ENCODE results near the gene NTSR1. TPM values are rescaled to one million over a fixed set of nuclear protein-coding genes. Genes with fewer than 3 reads are reported as not detected.

The NTSR1 gene
- total and polyA plus RNA-seq, 2 of the 8 experiments (the other 6 are each of a cell fraction or from before 2014, with no cell fraction given), result 0.53 to 0.89 TPM

DNA sequence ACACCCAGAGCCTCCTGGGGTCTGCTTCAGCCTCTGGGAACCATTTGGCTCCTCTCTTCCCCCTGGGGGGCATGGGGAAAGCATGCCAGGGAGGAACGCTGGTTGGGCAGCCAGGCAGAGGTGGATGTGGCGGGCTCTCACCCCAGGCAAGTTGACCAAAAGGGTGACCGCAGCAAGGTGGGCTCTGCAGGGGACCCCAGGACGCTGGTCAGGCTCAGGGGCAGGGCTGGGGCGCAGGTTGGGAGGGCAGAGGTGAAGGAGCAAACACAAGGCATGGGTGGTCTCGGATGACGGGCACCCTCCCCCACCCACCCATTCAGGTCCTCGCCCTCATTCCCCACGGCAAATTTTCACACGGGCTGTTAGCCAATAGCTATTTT is 57.4 kb downstream of the NTSR1 start:
- Histone ChIP-seq H2BK15ac (ENCODE audit: low read length) (no peak overlapping the region), H4K5ac (ENCODE audit: insufficient read length, low read depth, low read length) (no peak overlapping the region), H3K23me2 (ENCODE audit: low read depth, low read length) (no peaks in the 10 kb centered on the region), H2BK20ac (ENCODE audit: low read length) (no peak overlapping the region), H3K9me3 (ENCODE audit: insufficient read depth in 2 of 2, low read depth in 1 of 2, low read length in 1 of 2) (no peaks in the 10 kb centered on the region), H3K36me3 (ENCODE audit: control insufficient read depth in 2 of 4, insufficient read depth in 4 of 4, low read length in 3 of 4) (no peaks in the 10 kb centered on the region), H3K14ac (ENCODE audit: insufficient read length) (no peak overlapping the region), H2BK12ac (ENCODE audit: low read depth, low read length) (no peak overlapping the region), H2BK5ac (ENCODE audit: low read depth, low read length) (no peak overlapping the region), H3K79me1 (ENCODE audit: low read depth, low read length) (peaks cover 4% of the 10 kb centered on the region; the same call in 1 of the 2 replicates), H3K4me3 (ENCODE audit: extremely low read depth in 1 of 4, insufficient read depth in 2 of 4, low read depth in 3 of 4, low read length in 4 of 4) (no peak overlapping the region), H2AFZ (ENCODE audit: low read length) (no peak overlapping the region), H4K20me1 (replicated peaks in 1 of 2; ENCODE audit: control insufficient read depth in 1 of 2, insufficient read depth in 2 of 2, low read length in 2 of 2) (peaks cover 0 to 6% of the 10 kb centered on the region in 2 experiments), H3K18ac (ENCODE audit: extremely low read depth, low read length) (no peak overlapping the region), H3K4me2 (ENCODE audit: insufficient read depth in 1 of 2, low read depth in 2 of 2, low read length in 2 of 2) (no peak overlapping the region), H3K56ac (replicated peaks; ENCODE audit: insufficient read length, low read depth, low read length) (no peak overlapping the region), H3K27me3 (replicated peaks in 1 of 4; ENCODE audit: control insufficient read depth in 3 of 4, extremely low read depth in 1 of 4, insufficient read depth in 3 of 4, low read length in 3 of 4) (no peaks in the 10 kb centered on the region; a peak in 1 of 7 replicates), H3K9ac (replicated peaks in 1 of 4; ENCODE audit: extremely low read depth in 1 of 4, low read depth in 3 of 4, low read length in 3 of 4) (no peak overlapping the region), H3K23ac (ENCODE audit: insufficient read length) (no peak overlapping the region), H2AK5ac (ENCODE audit: low read depth, low read length) (no peak overlapping the region), H3K4ac (replicated peaks; ENCODE audit: insufficient read length, low read depth, low read length) (no peak overlapping the region), H4K8ac (ENCODE audit: extremely low read depth, insufficient read depth, low read length) (no peak overlapping the region; the same call in 1 of the 2 replicates), H4K91ac (replicated peaks; ENCODE audit: insufficient read length, low read length) (no peak overlapping the region), H2BK120ac (replicated peaks; ENCODE audit: low read depth, low read length) (no peak overlapping the region), H3K79me2 (ENCODE audit: control insufficient read depth in 1 of 2, insufficient read depth in 2 of 2, low read length in 2 of 2) (no peaks in the 10 kb centered on the region), H3K27ac (ENCODE audit: low read depth, low read length) (no peak overlapping the region), H3K4me1 (replicated peaks in 1 of 4; ENCODE audit: control insufficient read depth in 3 of 4, insufficient read depth in 4 of 4, low read length in 3 of 4) (peaks cover 0 to 9% (median 0%) of the 10 kb centered on the region in 4 experiments; a peak in 3 of 7 replicates)
- ChIA-PET POLR2A (ENCODE audit: partially characterized antibody) (no interaction called here), CTCF (ENCODE audit: partially characterized antibody) (interaction anchor here (0.6 to 2.0 kb wide), 9 partner anchors 12 to 868 kb away, joined by 3 to 11 read pairs (median 4); no protein-coding TSS in a partner anchor)
- DNase-seq (ENCODE audit: low read depth in 1 of 2, low spot score in 2 of 2) (no peak), FAIRE-seq (no peak)
- 78% methylated on average over 6 of the region's 10 CpGs; no CpG with 5 or more reads in 1 of the 2 experiments for WGBS, 2 experiments (ENCODE audit: extremely low coverage in 1 of 2, insufficient coverage in 1 of 2, insufficient read length in 1 of 2, insufficient replicate concordance in 2 of 2, low coverage in 1 of 2, low lambda C conversion rate in 2 of 2, missing lambda C conversion rate in 1 of 2)
- TF ChIP-seq JUN (IDR thresholded peaks at IDR 0.05; ENCODE audit: low read depth, low read length), result no peak
- TF ChIP-seq NRF1 (IDR thresholded peaks at IDR 0.05; ENCODE audit: low read depth, low read length), result no peak
- TF ChIP-seq, protein P1, sequence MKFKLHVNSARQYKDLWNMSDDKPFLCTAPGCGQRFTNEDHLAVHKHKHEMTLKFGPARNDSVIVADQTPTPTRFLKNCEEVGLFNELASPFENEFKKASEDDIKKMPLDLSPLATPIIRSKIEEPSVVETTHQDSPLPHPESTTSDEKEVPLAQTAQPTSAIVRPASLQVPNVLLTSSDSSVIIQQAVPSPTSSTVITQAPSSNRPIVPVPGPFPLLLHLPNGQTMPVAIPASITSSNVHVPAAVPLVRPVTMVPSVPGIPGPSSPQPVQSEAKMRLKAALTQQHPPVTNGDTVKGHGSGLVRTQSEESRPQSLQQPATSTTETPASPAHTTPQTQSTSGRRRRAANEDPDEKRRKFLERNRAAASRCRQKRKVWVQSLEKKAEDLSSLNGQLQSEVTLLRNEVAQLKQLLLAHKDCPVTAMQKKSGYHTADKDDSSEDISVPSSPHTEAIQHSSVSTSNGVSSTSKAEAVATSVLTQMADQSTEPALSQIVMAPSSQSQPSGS (IDR thresholded peaks at IDR 0.05; ENCODE audit: low read length), result no peak
- no peak for TF ChIP-seq TEAD4 (IDR thresholded peaks at IDR 0.05; ENCODE audit: low read depth, low read length)
- no peak for TF ChIP-seq RFX5 (IDR thresholded peaks at IDR 0.05; ENCODE audit: borderline replicate concordance, low read depth, low read length)
- TF ChIP-seq, protein P2, sequence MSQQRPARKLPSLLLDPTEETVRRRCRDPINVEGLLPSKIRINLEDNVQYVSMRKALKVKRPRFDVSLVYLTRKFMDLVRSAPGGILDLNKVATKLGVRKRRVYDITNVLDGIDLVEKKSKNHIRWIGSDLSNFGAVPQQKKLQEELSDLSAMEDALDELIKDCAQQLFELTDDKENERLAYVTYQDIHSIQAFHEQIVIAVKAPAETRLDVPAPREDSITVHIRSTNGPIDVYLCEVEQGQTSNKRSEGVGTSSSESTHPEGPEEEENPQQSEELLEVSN (IDR thresholded peaks at IDR 0.05), result no peak
- TF ChIP-seq POLR2A (IDR thresholded peaks at IDR 0.05; ENCODE audit: control extremely low read depth in 1 of 2, low read depth in 2 of 2, low read length in 2 of 2), result no peak
- TF ChIP-seq CBX5 (IDR thresholded peaks at IDR 0.05; ENCODE audit: low read depth, low read length), result no peak
- TF ChIP-seq TBP (IDR thresholded peaks at IDR 0.05; ENCODE audit: low read depth, low read length), result no peak
- no peak for TF ChIP-seq BRCA1 (IDR thresholded peaks at IDR 0.05; ENCODE audit: low read depth, low read length)
- TF ChIP-seq HDAC6 (IDR thresholded peaks at IDR 0.05; ENCODE audit: low read depth, low read length), result no peak
- no peak for TF ChIP-seq TCF12 (IDR thresholded peaks at IDR 0.05; ENCODE audit: low read depth, low read length)
